ENCODE data around the gene TNIP3. TPM values are rescaled to one million over a fixed set of nuclear protein-coding genes. Genes with fewer than 3 reads are reported as not detected.
A peak's percentile ranks its signal among the peaks of the same experiment; 100 is the strongest.

Gene TNIP3
- total and polyA plus RNA-seq, 11 donors = 0.07 to 0.59 (median 0.14) TPM; not detected in 8

DNA sequence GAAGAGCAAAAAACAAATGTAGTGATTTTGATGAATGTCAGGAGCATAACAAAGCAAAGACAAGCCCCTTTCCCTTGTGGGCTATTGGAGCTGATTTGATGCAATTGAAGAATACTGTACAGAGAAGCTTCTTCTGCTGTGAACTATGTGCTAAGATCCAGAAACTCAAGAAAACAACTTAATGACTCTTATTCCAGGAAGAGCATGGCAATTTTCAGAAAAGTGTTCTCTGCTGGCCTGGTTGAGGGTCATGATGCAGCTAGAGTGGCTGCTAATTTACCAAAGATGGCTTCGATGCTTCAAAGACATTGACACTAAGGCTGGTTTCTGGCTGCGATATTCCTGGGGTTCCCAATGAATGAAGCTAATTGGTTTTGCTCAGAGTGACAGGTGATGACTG lies 45.8 kb downstream of the TNIP3 start:
- no peak overlapping the region for H3K27ac ChIP-seq
- DNase-seq (no peak), ATAC-seq (no peak)
- no peaks in the 10 kb centered on the region for H3K4me1 ChIP-seq
- intact Hi-C loops (cut with DNase I) = no loop called here
- WGBS, 4 donors = 31 to 52% (median 46%) methylated on average over 2 of the region's 2 CpGs
- no peaks in the 10 kb centered on the region for H3K36me3 ChIP-seq
- H3K27me3 ChIP-seq = peaks cover 0 to 4% (median 0%) of the 10 kb centered on the region in 9 donors
- H3K9me3 ChIP-seq = no peaks in the 10 kb centered on the region
- TF ChIP-seq, protein P1, sequence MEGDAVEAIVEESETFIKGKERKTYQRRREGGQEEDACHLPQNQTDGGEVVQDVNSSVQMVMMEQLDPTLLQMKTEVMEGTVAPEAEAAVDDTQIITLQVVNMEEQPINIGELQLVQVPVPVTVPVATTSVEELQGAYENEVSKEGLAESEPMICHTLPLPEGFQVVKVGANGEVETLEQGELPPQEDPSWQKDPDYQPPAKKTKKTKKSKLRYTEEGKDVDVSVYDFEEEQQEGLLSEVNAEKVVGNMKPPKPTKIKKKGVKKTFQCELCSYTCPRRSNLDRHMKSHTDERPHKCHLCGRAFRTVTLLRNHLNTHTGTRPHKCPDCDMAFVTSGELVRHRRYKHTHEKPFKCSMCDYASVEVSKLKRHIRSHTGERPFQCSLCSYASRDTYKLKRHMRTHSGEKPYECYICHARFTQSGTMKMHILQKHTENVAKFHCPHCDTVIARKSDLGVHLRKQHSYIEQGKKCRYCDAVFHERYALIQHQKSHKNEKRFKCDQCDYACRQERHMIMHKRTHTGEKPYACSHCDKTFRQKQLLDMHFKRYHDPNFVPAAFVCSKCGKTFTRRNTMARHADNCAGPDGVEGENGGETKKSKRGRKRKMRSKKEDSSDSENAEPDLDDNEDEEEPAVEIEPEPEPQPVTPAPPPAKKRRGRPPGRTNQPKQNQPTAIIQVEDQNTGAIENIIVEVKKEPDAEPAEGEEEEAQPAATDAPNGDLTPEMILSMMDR (IDR thresholded peaks at IDR 0.05) = no peak
- no peak for TF ChIP-seq POLR2A (IDR thresholded peaks at IDR 0.05)
- no peak overlapping the region for H3K4me3 ChIP-seq

DNA sequence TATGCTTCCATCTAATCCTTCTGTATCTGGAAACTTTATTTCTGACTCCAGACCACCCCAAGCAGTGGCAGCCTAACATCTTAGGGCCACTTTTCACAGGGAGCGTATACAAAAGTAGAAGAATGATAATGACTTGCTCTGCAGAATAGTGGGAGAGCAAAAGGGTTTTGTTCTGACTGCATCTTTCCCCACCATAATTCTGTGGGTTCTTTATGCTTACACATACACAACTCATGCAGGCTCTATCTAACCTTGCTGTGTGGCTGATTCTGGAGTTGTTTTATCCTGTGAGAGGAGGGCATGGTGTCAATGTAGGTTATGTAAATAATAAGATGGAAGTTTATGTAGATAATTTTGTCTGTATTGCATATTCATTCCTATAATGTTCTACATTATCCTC lies 49.4 kb downstream of the TNIP3 start:
- Histone ChIP-seq H3K27me3 (peaks cover 0 to 4% (median 0%) of the 10 kb centered on the region in 9 donors), H3K4me1 (no peaks in the 10 kb centered on the region), H3K36me3 (no peaks in the 10 kb centered on the region), H3K4me3 (no peak overlapping the region), H3K9me3 (no peaks in the 10 kb centered on the region), H3K27ac (no peak overlapping the region)
- ATAC-seq (no peak), DNase-seq (no peak)
- 79 to 94% (median 88%) methylated on average over 1 of the region's 1 CpG for WGBS, 4 donors
- TF ChIP-seq, protein P1 (IDR thresholded peaks at IDR 0.05) = no peak
- TF ChIP-seq POLR2A (IDR thresholded peaks at IDR 0.05) = no peak
- intact Hi-C loops (cut with DNase I) = loop anchor here in 2 of 10 donors (5.0 kb wide), 1 partner anchor 957 kb away; no protein-coding TSS in a partner anchor

DNA sequence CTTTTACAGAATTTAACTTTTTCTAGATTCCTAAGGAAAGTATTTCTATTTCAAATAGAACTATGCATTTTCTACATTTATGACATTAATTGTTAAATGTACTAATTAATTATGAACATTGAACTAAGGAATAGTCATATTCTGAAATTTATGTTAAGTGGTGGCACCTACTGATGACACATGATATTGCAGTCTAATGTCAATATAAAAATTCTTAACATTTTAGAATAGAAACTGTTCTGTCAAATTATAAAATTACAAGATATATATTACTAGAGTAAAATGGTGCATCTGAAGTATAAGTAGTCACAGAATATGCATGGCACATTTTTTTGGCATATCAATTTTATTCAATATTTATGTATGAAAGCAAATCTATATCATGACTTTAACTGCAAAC lies 51.6 kb downstream of the TNIP3 start:
- Histone ChIP-seq H3K4me1 (no peaks in the 10 kb centered on the region), H3K4me3 (no peak overlapping the region), H3K27me3 (peaks cover 0 to 4% (median 0%) of the 10 kb centered on the region in 9 donors), H3K9me3 (no peaks in the 10 kb centered on the region), H3K36me3 (no peaks in the 10 kb centered on the region), H3K27ac (no peak overlapping the region)
- no peak for DNase-seq
- intact Hi-C loops (cut with DNase I) = loop anchor here in 2 of 10 donors (5.0 kb wide), 1 partner anchor 955 kb away; no protein-coding TSS in a partner anchor
- no peak for ATAC-seq
- no peak for TF ChIP-seq POLR2A (IDR thresholded peaks at IDR 0.05)
- TF ChIP-seq, protein P1 (IDR thresholded peaks at IDR 0.05) = peak; percentile 25 to 57 (median 44)

DNA sequence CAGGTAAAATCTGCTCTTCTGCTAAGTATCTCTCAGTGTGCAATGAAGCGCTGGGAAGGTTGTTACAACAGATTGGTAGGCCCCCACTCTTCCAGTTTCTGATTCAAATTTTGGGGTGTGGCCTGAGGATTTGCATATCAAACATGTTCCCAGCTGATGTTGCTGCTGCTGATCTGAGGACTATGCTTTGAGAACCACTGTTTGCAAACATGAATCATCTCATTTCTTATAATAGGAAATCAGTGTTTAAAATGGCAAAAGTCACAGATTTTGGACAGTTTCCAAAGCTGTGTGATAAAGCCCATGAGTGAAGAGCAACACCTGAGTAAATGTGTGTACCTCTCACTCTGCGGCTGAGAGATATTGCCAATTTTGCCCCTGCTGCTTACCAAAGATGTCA lies 55.6 kb downstream of the TNIP3 start:
- 83 to 97% (median 94%) methylated on average over 2 of the region's 2 CpGs for WGBS, 4 donors
- ATAC-seq (no peak), DNase-seq (no peak)
- TF ChIP-seq, protein P1 (IDR thresholded peaks at IDR 0.05) = no peak
- no peaks in the 10 kb centered on the region for H3K4me1 ChIP-seq
- H3K27me3 ChIP-seq = peaks cover 0 to 17% (median 0%) of the 10 kb centered on the region in 9 donors
- H3K4me3 ChIP-seq = no peak overlapping the region
- H3K9me3 ChIP-seq = no peaks in the 10 kb centered on the region
- H3K36me3 ChIP-seq = no peaks in the 10 kb centered on the region
- intact Hi-C loops (cut with DNase I) = loop anchor here in 1 of 10 donors (10.0 kb wide), 1 partner anchor 1024 kb away; no protein-coding TSS in a partner anchor
- H3K27ac ChIP-seq = no peak overlapping the region
